B cell (primary cell): ENCODE results near the gene TAGLN3. TPM values are rescaled to one million over a fixed set of nuclear protein-coding genes. Genes with fewer than 3 reads are reported as not detected.
A peak's percentile ranks its signal among the peaks of the same experiment; 100 is the strongest.

Source experiments
- ATAC-seq: fragments of 200-7000 bp; cut with Tn5 transposase; one replicate; pipeline ENCODE4 v1.10.0; 2021; ENCODE audit warnings: low read depth, mild to moderate bottlenecking, moderate number of reproducible peaks, moderate library complexity
- CTCF ChIA-PET: fragments of 350-600 bp; sonication (Branson Sonifier 250); formaldehyde crosslinking; loops from one replicate; lab custom pipeline; 2021; ENCODE audit warnings: antibody characterized with exemption, inconsistent platforms; lab: Charles Lee
- POLR2A ChIA-PET: fragments of 350-600 bp; sonication (Branson Sonifier 250); formaldehyde crosslinking; loops from one replicate; lab custom pipeline; 2021; ENCODE audit warnings: antibody characterized with exemption; lab: Charles Lee
- DNase-seq: peaks from one replicate; pipeline ENCODE4 v3.0.0; 2013
- H2AFZ ChIP-seq: 2 replicates; pipeline ENCODE4 v1.6.1; 2012; ENCODE audit warnings: mild to moderate bottlenecking, low read depth, low read length; ENCODE audit not compliant: insufficient read depth, poor library complexity, severe bottlenecking
- H3K27ac ChIP-seq, 2 donors: 1 replicate in 1 of 2; 2 replicates in 1 of 2; pipeline ENCODE4 v1.5.1; 2012 to 2013; ENCODE audit warnings: low read length in 2 of 2, mild to moderate bottlenecking in 2 of 2, moderate library complexity in 1 of 2
- H3K27me3 ChIP-seq, 4 experiments: fragments of 200-600 bp in 1 of 4; sonication (generic) in 1 of 4; replicated peaks in 1 of 4; 1 replicate in 2 of 4; 2 replicates in 2 of 4; pipeline versions ENCODE4 v1.6.1 to v1.7.0; 2013 to 2016; ENCODE audit warnings: low read length in 3 of 4, mild to moderate bottlenecking in 2 of 4, mixed read lengths in 1 of 4, moderate library complexity in 1 of 4; ENCODE audit not compliant: insufficient read depth in 4 of 4, control insufficient read depth in 3 of 4; ENCODE audit errors: control extremely low read depth in 1 of 4
- H3K36me3 ChIP-seq, 2 experiments: replicated peaks in 1 of 2; 1 replicate in 1 of 2; 2 replicates in 1 of 2; pipeline versions ENCODE4 v1.6.1 to v1.7.1; 2013; ENCODE audit warnings: low read length in 1 of 2; ENCODE audit not compliant: insufficient read depth in 2 of 2, control insufficient read depth in 1 of 2; ENCODE audit errors: control extremely low read depth in 1 of 2, extremely low read depth in 1 of 2
- H3K4me1 ChIP-seq, 2 donors: fragments of 200-600 bp in 1 of 2; sonication (generic) in 1 of 2; 1 replicate in 1 of 2; 2 replicates in 1 of 2; pipeline versions ENCODE4 v1.5.1 to v1.6.1; 2013 to 2017; ENCODE audit warnings: low read length in 2 of 2; ENCODE audit not compliant: control insufficient read depth in 2 of 2, insufficient read depth in 2 of 2
- H3K4me2 ChIP-seq: replicated peaks from 2 replicates; pipeline ENCODE3; 2012; ENCODE audit warnings: mild to moderate bottlenecking, low read depth, low read length; ENCODE audit not compliant: poor library complexity, severe bottlenecking
- H3K4me3 ChIP-seq, 5 experiments: fragments of 200-600 bp in 1 of 5; sonication (generic) in 1 of 5; 1 replicate in 3 of 5; 2 replicates in 2 of 5; pipeline versions ENCODE4 v1.5.1 to v1.7.0; 2011 to 2016; ENCODE audit warnings: low read length in 4 of 5, mild to moderate bottlenecking in 4 of 5, low read depth in 2 of 5, control low read depth in 1 of 5, moderate library complexity in 1 of 5; ENCODE audit not compliant: insufficient read depth in 1 of 5; ENCODE audit errors: control extremely low read depth in 1 of 5, extremely low read depth in 1 of 5
- H3K79me2 ChIP-seq: fragments of 200-600 bp; sonication (generic); one replicate; pipeline ENCODE4 v1.6.0; 2016; ENCODE audit warnings: low read length; ENCODE audit not compliant: control insufficient read depth, insufficient read depth
- H3K9ac ChIP-seq: fragments of 200-600 bp; sonication (generic); 2 replicates; pipeline ENCODE4 v1.6.1; 2017; ENCODE audit warnings: mild to moderate bottlenecking, low read length, moderate library complexity
- H3K9me3 ChIP-seq, 3 donors: one replicate each; pipeline versions ENCODE4 v1.6.1 to v1.7.1; 2013; ENCODE audit warnings: low read length in 2 of 3; ENCODE audit not compliant: control insufficient read depth in 2 of 3, insufficient read depth in 1 of 3; ENCODE audit errors: control extremely low read depth in 1 of 3
- H4K20me1 ChIP-seq: 2 replicates; pipeline ENCODE4 v1.6.0; 2012; ENCODE audit warnings: mild to moderate bottlenecking, low read length; ENCODE audit not compliant: insufficient read depth, control insufficient read depth, poor library complexity, severe bottlenecking
- H3K27ac Mint-ChIP-seq: one replicate; pipeline ENCODE4 v1.8.0; 2021; ENCODE audit warnings: mixed read lengths
- H3K27me3 Mint-ChIP-seq: one replicate; pipeline ENCODE4 v1.8.0; 2021; ENCODE audit warnings: mixed read lengths
- H3K4me1 Mint-ChIP-seq: one replicate; pipeline ENCODE4 v1.8.0; 2021; ENCODE audit warnings: mixed read lengths
- H3K4me3 Mint-ChIP-seq: one replicate; pipeline ENCODE4 v1.8.0; 2021; ENCODE audit warnings: mixed read lengths
- H3K9me3 Mint-ChIP-seq: one replicate; pipeline ENCODE4 v1.8.0; 2022; ENCODE audit warnings: mixed read lengths; ENCODE audit not compliant: insufficient read depth
- EZH2 ChIP-seq: IDR thresholded peaks from 2 replicates; pipeline ENCODE4 v1.6.1; 2012; ENCODE audit warnings: borderline replicate concordance, low read depth, mild to moderate bottlenecking, moderate library complexity, low read length; ENCODE audit not compliant: insufficient read depth, poor library complexity, severe bottlenecking
- WGBS: methylation state at CpG from one replicate; pipeline ENCODE4 v1.1.5; 2013; ENCODE audit warnings: missing lambda C conversion rate; ENCODE audit not compliant: insufficient coverage; 5-methylcytosine and 5-hydroxymethylcytosine counted together
- intact Hi-C: fragments of 100-400 bp; cut with micrococcal nuclease; formaldehyde crosslinking; loops from one replicate; pipeline ENCODE4 v1.10.0; 2022
- polyA plus RNA-seq: library from polyadenylated mRNA; depleted of rRNA; stranded (reverse); fragments of >200 nt; gene quantifications from 2 replicates; pipeline ENCODE4 v1.2.3, GENCODE V29; 2012
- total RNA-seq, 2 donors: library from RNA; stranded (reverse); fragments of 120-200 nt in 1 of 2; gene quantifications; 1 replicate in 1 of 2; 2 replicates in 1 of 2; pipeline versions ENCODE4 v1.2.3 to v1.2.4, GENCODE V29; 2013 to 2022
- TF ChIP-seq, protein P1 (sequence below): fragments of 200-600 bp; IDR thresholded peaks from one replicate; pipeline ENCODE4 v1.8.0; 2022; ENCODE audit warnings: antibody characterized with exemption, mild to moderate bottlenecking

TAGLN3 gene
- total and polyA plus RNA-seq, 2 donors (not counting 1 experiment from before 2014, with no cell fraction given) = not detected

GRCh38 chr3:112038863-112039262 lies 40.1 kb downstream of the TAGLN3 start:
- no peak overlapping the region for H3K4me2 ChIP-seq
- peaks cover 6 to 8% of the 10 kb centered on the region in 2 donors for H3K4me1 ChIP-seq
- no peak overlapping the region for H3K4me3 Mint-ChIP-seq
- no peak for TF ChIP-seq EZH2
- TF ChIP-seq, protein P1, sequence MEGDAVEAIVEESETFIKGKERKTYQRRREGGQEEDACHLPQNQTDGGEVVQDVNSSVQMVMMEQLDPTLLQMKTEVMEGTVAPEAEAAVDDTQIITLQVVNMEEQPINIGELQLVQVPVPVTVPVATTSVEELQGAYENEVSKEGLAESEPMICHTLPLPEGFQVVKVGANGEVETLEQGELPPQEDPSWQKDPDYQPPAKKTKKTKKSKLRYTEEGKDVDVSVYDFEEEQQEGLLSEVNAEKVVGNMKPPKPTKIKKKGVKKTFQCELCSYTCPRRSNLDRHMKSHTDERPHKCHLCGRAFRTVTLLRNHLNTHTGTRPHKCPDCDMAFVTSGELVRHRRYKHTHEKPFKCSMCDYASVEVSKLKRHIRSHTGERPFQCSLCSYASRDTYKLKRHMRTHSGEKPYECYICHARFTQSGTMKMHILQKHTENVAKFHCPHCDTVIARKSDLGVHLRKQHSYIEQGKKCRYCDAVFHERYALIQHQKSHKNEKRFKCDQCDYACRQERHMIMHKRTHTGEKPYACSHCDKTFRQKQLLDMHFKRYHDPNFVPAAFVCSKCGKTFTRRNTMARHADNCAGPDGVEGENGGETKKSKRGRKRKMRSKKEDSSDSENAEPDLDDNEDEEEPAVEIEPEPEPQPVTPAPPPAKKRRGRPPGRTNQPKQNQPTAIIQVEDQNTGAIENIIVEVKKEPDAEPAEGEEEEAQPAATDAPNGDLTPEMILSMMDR = no peak
- H3K27me3 Mint-ChIP-seq = no peaks in the 10 kb centered on the region
- no peaks in the 10 kb centered on the region for H3K9me3 Mint-ChIP-seq
- no peak overlapping the region for H3K9ac ChIP-seq
- no CpG with 5 or more reads among the region's 3 CpGs for WGBS
- ATAC-seq (peak; percentile 34), DNase-seq (peak; percentile 33)
- no peak overlapping the region for H3K27ac Mint-ChIP-seq
- no peak overlapping the region for H3K27ac ChIP-seq
- ChIA-PET CTCF (interaction anchor here (0.8 to 1.2 kb wide), 3 partner anchors 26 to 370 kb away, joined by 3 read pairs; no protein-coding TSS in a partner anchor), POLR2A (no interaction called here)
- no peak overlapping the region for H3K4me3 ChIP-seq
- no peaks in the 10 kb centered on the region for H3K79me2 ChIP-seq
- peaks cover 5% of the 10 kb centered on the region for H3K4me1 Mint-ChIP-seq
- no peak overlapping the region for H2AFZ ChIP-seq
- H3K9me3 ChIP-seq = no peaks in the 10 kb centered on the region
- H4K20me1 ChIP-seq = no peaks in the 10 kb centered on the region
- intact Hi-C loops = no loop called here
- no peaks in the 10 kb centered on the region for H3K36me3 ChIP-seq
- no peaks in the 10 kb centered on the region for H3K27me3 ChIP-seq

- Mint-ChIP-seq H3K4me1 (peaks cover 5% of the 10 kb centered on the region), H3K27me3 (peaks cover 4% of the 10 kb centered on the region), H3K9me3 (no peaks in the 10 kb centered on the region), H3K4me3 (no peak overlapping the region), H3K27ac (no peak overlapping the region)
- no peak overlapping the region for H3K4me3 ChIP-seq
- ChIA-PET POLR2A (no interaction called here), CTCF (interaction anchor here (1.1 to 5.2 kb wide), 3 partner anchors 28 to 52 kb away, joined by 3 to 31 read pairs (median 5); no protein-coding TSS in a partner anchor)
- no peak for ATAC-seq
- H3K9ac ChIP-seq = no peak overlapping the region
- no peaks in the 10 kb centered on the region for H4K20me1 ChIP-seq
- H3K27me3 ChIP-seq = no peaks in the 10 kb centered on the region
- no peaks in the 10 kb centered on the region for H3K36me3 ChIP-seq
- no peak overlapping the region for H2AFZ ChIP-seq
- DNase-seq = no peak
- intact Hi-C loops = no loop called here
- H3K4me1 ChIP-seq = peaks cover 8 to 11% of the 10 kb centered on the region in 2 donors
- TF ChIP-seq, protein P1 = no peak
- no peak for TF ChIP-seq EZH2
- H3K27ac ChIP-seq = no peak overlapping the region
- no peaks in the 10 kb centered on the region for H3K79me2 ChIP-seq
- H3K9me3 ChIP-seq = no peaks in the 10 kb centered on the region
- no peak overlapping the region for H3K4me2 ChIP-seq
Measured at GRCh38 chr3:112041321-112041720, 42.6 kb downstream of the TAGLN3 start.
